ENCODE data around the gene CHST7.
A peak's percentile ranks its signal among the peaks of the same experiment; 100 is the strongest.

The CHST7 gene

DNA sequence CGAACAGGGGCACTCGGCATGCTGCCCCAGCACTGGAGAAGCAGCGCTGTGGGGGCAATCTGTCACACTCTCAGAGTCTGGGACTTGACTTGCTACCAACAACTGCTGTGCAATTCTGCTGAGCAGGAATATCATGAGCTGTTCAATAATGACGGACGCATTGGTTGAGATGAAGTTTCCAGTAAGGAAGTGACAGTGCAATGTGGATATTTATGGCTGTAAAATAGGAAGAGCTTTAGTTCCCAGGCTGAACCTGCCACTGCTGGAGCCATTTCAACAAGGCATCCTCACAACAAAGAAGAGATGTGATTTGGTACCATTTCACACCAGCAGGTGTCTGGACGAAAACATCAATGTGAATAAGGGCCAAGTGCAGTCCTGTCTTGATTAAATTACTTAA is 24.2 kb downstream of the CHST7 start:
- FAIRE-seq, result no peak

DNA sequence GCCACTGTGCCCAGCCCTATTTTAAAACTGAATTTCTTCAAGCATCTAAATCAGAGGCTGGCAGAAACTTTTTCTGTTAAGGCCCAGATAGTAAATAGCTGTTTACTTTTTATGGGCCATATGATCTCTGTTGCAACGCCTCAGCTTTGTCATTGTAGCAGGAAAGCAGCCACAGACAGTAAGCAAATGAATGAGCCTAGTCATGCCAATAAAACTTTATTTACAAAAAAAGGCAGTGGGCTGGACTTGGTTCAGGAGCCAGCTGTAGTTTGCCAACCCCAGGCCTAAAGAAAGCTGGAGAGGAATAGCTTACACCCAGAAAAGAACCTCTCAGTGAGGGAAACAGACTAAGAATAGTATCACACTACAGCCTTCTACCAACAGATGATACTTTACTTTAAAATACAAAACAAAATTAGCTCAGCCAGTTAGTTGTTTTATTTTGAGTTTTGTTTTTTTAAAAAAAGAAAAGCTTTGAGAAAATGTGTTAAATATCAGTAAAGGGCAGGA is 25.5 kb downstream of the CHST7 start:
- no peak for FAIRE-seq

More for the DNA sequence above, 24.2 kb downstream of the CHST7 start:
- no peak for DNase-seq (ENCODE audit: extremely low spot score, insufficient read length, low read depth)

DNA sequence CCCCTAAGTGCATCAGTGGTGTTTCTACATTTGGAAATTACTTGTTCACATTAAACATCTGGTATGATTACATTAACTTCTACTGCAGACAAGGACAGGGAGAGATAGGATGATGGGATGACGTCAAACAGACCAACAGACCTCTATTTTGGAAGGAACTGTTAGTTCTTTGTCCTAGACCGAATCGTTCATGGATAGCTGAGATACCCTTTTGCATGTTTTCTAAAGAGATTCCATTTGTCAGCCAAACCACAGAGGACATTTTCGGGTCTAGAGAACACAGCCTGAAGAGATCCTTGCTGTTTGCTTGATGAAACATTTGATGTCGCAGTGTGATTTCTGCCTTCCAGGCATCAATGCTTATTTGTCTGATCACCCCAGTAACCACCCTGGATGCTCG is 27.7 kb downstream of the CHST7 start:
- no peak for DNase-seq (ENCODE audit: extremely low spot score, insufficient read length, low read depth)
- no peak for FAIRE-seq

More for the DNA sequence above, 25.5 kb downstream of the CHST7 start:
- DNase-seq (ENCODE audit: extremely low spot score, insufficient read length, low read depth), result no peak

DNA sequence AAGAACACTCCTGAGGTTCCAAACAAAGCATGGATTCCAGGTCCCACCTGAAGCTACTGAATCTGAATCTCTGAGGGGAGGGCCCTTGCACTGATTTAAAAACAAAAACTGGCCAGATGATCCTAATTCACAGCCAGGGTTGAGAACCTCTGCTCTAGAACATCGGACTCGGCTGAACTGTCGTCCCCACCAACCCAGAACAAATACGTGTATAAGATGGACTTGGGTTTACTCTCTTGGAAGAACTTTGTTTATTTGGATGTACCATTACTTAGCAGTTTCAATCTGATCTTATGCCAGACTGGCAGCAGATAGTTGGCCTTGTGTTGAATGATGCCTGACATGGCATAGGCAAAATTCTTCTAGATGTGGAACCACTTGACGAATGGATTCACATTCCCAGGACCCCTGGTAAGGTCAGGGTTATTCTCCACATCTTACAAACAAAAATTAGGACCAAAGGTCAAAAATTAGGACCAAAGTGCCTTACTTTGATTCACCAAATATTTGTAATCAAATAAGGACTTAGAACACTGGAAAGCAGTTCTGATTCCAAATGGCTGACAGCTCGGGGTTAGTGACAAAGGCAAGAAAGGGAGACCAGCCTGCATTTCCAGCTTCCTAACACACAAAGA is 29.0 kb downstream of the CHST7 start:
- no peak for FAIRE-seq
- DNase-seq (ENCODE audit: extremely low spot score, insufficient read length, low read depth), result no peak

DNA sequence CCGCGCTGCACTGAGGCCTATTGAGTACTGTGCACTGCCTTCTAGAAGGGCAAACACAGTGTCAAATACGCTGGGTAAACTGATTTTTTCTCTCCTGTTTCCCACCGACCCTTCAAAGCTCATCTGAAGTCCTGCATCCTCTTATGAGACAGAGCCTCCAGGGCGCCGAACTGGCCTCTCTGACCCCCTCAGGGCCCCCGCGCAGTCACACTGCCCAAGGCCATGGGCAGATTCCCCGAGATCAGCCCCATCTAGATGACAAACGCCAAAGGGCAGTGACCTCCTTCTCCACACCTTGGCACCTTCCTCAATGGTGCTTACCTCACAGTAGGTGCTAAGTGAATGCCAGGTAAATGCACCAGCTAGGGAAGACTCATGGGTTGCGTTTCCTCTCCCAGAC is 34.4 kb downstream of the CHST7 start:
- DNase-seq (ENCODE audit: extremely low spot score, insufficient read length, low read depth) (no peak), FAIRE-seq (no peak)

DNA sequence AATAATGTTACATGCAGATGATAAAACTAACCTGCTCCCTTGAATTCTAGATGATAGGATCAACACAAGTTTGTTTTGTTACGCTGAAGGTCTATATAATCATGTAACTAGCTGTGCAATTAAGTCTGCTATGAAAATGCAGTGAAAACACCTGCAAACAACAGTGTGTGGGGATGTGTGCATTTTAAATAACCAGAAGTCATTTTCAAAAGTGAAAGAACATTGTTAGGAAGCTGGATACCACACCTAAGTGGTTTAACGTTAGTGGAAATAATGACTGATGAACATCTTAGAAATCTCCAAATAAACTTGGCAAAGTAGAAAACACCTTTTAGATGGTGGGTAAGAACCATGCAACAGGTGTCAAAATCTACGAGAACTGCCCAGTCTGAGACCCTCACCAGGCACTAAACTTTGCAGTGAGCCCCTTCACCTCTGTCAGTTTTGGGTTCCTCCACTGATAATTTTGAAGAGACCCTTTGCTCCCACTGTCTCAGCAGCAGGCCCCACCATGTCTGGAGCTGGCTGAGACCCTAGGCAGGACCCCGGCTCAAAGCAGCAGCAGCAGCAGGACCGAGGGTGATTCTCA is 36.6 kb downstream of the CHST7 start:
- DNase-seq (ENCODE audit: extremely low spot score, insufficient read length, low read depth) (no peak), FAIRE-seq (no peak)

DNA sequence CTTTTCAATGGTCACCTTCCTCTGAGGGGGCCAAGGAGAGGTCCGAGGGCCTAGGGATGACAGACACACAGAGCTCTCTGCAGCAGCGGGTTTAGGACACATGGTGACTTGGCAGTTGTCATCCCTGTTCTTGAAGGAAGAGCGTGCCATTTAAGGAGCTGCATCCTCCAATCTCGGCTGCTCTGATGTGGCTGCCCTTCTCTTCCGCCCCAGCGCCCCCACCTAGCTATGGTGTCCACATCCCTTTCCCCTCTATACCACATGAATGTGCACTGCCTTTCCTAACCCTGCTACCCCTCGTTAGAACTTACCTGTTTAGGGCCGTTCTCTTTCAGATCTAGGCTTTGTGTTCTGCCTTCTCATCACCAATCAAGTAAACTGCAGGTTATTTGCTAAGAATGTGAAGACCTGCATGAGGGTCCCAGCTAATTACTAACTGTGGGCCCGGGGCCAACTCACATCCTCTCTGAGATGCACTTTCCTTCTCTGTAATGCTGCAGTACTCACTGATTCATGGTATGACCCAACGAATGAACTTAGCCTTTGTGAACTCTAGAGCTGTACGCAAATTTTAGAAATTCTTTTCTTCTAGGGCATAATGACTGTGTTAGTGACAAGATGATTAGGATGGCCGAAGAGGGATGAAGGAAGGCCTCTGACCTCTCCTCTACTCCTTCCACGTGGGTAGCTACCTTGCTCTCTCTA is 38.2 kb downstream of the CHST7 start:
- FAIRE-seq, result no peak
- DNase-seq (ENCODE audit: extremely low spot score, insufficient read length, low read depth), result no peak

DNA sequence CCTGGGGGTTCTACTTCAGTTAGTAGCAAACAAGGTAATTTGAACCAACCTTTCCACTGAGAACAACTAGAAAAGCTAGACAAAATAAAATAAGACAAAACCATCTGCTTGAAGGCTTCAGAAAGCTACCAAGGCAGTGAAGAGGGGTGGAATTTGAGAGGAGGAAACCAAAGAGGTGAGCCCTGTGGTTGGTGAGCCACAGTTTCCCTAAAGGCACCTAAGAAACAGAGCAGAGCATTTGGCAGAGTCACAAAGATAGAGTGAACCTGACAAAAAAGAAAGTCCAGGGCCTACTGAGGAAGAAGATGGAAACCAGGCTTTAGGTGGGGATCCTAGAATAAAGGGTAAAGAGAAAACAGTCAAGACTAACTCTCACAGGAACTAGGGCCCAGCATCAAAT is 44.3 kb downstream of the CHST7 start:
- DNase-seq (ENCODE audit: extremely low spot score, insufficient read length, low read depth) (no peak), FAIRE-seq (no peak)

DNA sequence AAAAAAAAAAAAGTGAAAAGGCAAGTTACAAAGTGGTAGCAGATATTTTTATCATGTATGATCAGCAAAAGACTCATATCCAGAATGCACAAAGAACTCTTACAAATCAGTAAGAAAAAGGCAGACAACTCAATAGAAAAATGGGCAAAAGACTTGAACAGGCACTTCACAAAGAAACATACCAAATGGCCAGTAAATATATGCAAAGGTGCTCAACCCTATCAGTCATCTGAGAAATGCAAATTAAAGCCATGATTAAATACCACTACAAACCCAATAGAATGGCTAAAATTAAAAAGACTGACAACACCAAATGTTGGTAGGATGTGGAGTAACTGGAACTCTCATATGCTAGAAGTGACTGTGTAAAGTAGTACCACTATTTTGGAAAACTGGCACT is 45.4 kb downstream of the CHST7 start:
- FAIRE-seq (no peak), DNase-seq (ENCODE audit: extremely low spot score, insufficient read length, low read depth) (no peak)

DNA sequence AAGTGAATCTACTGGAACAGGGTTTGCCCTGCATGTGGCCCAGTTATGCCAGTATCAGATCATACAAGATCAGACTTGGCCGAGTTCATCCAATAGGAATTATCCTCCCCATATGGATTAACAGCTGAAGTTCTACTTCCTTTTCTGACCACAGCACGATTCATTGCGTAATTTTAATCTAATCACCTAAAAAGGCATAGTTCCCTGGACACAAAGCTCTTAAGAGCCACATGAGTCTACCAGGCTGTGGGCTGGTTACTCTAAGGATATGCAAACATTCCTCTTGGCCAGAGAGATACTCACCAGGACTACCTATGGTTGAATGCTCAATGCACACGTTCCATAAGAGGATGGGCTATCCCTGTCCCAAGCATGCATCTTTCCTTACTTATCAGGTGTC is 46.9 kb downstream of the CHST7 start:
- DNase-seq (ENCODE audit: extremely low spot score, insufficient read length, low read depth), result no peak
- FAIRE-seq, result no peak

DNA sequence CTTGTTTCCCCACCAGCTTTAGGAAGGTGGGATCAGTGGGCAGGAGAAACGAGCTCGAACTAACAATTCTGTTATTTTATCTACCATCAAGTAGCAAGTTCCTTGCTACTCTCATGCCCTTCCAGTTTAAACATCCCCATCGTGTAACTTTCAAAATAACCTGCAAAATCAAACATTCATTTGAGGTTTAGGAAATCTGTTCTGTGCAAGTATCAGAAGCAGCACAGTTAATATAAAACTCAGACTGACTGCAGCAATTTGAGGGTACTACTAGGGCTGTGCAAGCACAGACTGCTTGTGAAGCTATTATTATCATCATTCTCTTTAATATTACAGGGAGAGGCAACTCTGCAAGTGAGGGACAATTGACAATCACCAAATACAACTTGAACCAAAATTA is 48.0 kb downstream of the CHST7 start:
- DNase-seq (ENCODE audit: extremely low spot score, insufficient read length, low read depth), result no peak
- no peak for FAIRE-seq

DNA sequence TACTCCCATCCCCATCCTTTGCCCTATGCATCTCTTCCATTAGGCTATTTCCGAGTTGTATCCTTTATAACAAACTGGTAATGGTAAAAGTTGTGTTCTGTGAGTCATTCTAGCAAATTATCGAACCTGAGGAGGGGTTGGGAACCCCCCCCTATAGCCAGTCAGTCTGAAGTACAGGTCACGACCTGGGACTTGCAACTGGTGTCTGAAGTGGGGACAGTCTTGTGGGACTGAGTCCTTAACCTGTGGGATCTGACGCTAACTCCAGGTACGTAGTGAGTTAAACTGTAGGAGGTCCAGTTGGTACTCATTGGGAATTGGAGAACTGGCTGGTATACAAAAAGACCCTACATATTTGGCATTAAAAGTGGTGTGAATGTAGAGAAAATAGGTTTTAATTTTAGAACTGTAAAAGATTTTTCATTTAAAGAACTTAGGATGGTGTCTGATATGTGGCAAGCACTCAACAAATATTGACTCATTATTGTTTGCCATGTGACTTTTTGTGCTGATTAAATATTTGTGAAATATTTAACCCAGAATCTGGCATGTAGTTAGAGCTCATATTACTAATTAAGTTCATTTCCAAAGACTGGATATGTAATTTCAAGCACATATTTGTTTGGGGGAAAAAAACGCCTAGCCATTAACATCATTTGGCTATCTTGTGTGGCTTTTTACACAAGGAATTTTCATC is 50.7 kb downstream of the CHST7 start:
- no peak for FAIRE-seq
- no peak for DNase-seq (ENCODE audit: extremely low spot score, insufficient read length, low read depth)

DNA sequence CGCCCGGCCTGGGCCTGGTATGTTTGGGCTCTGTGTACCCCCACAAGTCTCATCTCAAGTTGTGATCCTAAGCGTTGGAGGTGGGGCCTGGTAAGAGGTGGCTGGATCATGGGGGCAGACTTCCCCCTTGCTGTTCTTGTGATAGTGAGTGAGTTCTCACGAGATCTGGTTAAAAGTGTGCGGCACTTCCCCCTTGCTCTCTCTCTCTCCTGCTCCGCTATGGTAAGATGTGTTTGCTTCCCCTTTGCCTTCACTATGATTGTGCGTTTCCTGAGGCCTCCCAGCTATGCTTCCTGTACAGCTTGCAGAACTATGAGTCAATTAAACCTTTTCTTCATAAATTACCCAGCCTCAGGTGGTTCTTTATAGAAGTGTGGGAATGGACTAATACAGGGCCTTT is 53.0 kb downstream of the CHST7 start:
- FAIRE-seq, result peak; percentile 79
- no peak for DNase-seq (ENCODE audit: extremely low spot score, insufficient read length, low read depth)

DNA sequence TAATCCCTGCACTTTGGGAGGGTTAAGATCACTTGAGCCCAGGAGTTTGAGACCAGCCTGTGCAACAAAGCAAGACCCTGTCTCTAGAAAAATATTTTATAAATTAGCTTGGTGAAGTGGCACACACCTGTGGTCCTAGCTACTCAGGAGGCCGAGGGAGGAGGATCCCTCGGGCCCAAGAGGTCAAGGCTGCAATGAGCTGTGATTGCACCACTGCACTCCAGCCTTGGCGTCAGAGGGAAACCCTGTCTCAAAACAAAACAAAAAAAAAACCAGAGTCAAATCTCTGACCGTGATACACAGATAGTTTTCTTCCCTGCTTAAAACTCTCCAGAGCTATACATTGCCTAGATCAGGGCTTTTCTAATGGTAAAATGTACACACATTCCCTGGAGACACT is 53.5 kb downstream of the CHST7 start:
- DNase-seq (ENCODE audit: extremely low spot score, insufficient read length, low read depth) (no peak), FAIRE-seq (peak; percentile 38)

DNA sequence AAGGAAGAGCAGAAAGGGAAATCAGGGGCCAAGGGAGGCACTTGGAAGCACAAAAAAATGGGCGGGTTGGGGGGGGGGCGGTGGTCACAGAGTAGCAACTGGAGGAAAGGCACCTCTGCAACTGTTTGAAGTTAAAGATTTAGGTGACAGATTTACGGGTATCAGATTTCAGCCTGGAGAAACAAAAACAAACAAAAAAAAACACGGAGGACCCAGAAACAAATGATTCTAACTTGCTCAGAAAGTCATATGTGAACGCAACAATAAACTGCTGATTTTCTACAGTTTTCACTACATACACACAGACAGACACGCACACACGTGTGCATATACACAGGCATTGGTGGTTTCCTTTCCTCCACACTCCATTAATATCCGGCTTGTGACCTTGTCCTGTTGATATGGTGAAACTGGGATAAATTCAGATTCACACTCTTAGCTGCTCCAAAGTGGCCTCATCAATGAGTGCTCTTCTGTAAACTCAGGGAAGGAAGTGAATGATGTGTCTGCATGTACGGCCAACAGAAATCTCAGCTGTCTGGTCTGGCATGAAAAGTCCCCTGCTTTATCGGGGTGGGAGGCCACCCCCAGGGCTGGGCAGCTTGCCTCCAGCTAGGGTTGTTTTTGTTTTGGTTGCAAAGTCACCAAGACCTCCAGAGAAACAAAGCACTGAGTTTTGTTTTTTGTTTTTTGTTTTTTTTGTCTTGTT is 54.3 kb downstream of the CHST7 start:
- no peak for DNase-seq (ENCODE audit: extremely low spot score, insufficient read length, low read depth)
- FAIRE-seq, result peak; percentile 47

DNA sequence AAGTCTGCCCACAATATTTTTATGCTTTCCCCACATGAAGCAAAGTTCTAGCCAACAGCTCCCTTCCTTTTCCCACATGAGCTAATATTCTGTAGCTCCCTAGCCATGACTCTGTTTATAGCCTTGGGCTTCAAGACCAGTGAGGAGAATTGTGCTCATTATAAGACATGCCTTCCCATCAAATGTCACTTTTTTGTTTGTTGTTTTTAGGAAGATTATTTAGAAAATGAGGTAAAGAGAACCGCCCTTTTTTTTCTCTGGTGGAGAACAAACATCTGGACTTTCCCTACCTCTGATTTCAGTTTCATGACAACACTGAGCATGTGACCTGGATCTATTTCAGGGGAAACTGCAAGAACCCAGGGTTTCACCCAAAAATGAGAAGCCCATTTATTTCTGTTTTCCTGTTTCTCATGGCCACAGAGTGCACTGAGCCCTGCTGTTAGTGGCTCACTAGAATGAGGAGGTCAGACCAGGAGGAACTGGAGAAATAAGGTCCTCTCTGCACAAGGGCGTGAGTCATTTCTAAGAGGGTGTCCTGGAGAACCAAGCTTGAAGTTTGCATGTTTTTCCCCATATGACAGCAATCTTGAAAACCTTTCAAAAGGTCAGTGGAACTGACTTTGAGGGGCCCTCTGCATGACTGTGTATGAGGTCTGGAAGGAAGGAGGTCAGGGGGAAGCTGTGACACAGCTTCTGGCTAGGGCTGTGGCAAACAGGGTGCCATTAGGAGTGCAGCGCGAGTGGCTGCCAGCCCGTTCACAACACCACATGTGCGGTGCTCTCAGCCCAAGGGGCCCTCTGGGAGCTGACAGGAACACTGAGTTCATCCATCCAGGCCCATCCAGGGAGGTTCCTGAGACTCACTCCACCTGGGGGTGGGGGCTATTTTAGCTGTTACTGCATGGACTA is 55.2 kb downstream of the CHST7 start:
- FAIRE-seq, result peak; percentile 99
- no peak for DNase-seq (ENCODE audit: extremely low spot score, insufficient read length, low read depth)

DNA sequence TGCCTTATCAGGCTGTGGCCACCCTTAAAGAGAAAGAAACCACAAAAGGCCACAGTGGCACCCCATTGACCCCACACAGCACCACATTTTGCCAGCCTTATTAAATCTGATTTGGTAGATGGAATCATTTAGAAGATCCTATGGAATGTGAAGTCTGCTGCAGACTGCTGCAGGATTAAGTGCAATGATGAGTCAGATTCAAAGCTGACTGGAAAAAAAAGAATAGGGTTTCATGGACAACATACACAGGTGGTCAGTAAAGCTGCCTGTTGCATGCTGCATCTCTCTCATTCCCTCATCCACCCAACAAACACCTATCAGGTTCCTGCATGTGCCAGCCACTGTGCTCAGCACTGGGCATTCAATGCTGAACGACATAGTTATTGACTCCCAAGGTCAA is 56.6 kb downstream of the CHST7 start:
- FAIRE-seq, result peak; percentile 41

DNA sequence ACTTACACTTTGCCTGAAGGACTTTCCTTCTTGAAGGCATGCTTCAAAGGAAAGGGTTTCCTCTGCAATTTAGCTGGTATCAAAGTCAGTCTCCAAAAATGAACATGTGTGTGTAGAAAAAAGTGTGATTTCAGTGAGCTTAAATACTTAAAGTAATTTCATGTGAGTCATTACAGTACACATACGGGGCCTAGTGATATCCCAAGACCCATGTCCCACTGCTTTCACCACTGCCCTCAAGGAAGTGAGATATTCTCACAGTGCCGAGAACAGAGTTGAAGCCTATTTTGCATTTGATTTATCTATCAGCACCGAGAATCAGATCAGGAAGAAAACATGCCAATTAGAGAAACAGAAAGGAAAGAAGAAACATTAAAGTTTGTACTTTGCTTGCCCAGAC is 61.0 kb downstream of the CHST7 start:
- DNase-seq (ENCODE audit: extremely low spot score, insufficient read length, low read depth) (no peak), FAIRE-seq (peak; percentile 68)

More for the DNA sequence above, 56.6 kb downstream of the CHST7 start:
- no peak for DNase-seq (ENCODE audit: extremely low spot score, insufficient read length, low read depth)

DNA sequence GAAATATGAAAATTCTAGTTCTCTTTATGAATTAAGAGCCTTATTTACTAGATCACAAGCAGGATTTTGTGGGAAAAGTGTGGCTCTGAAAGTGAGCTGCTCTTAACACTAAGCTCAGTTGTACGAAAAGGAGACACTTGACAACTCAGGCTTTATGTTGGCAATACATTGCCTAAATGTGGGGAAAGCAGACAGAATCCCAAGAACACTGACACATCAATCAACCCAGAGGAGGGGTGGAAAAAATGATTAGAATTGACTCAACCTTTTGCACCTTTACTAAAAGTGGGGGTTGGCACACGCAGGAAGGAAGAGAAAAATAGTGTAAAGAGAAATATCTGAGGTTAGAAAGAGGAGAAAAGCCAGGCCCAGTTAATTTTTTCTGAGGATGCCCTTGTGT is 61.6 kb downstream of the CHST7 start:
- FAIRE-seq (peak; percentile 78), DNase-seq (ENCODE audit: extremely low spot score, insufficient read length, low read depth) (no peak)
